CD4-positive, alpha-beta T cell (primary cell): Measurements from ENCODE around the gene CD44. TPM values are rescaled to one million over a fixed set of nuclear protein-coding genes. Genes with fewer than 3 reads are reported as not detected.

Source experiments
- ATAC-seq: fragments of 200-7000 bp; cut with Tn5 transposase; one replicate; pipeline ENCODE4 v1.10.0; 2022; ENCODE audit warnings: mild to moderate bottlenecking; ENCODE audit not compliant: poor library complexity
- CTCF ChIA-PET: fragments of 350-600 bp; sonication (Branson Sonifier 250); formaldehyde crosslinking; loops from one replicate; lab custom pipeline; 2021; ENCODE audit warnings: antibody characterized with exemption, inconsistent platforms; lab: Charles Lee
- POLR2A ChIA-PET: fragments of 350-600 bp; sonication (Branson Sonifier 250); formaldehyde crosslinking; loops from one replicate; lab custom pipeline; 2021; ENCODE audit warnings: antibody characterized with exemption, inconsistent platforms; lab: Charles Lee
- DNase-seq, 14 experiments: peaks; one replicate each; pipeline ENCODE4 v3.0.0-alpha.2; 2013 to 2020; ENCODE audit warnings: mixed read lengths in 2 of 14
- H3K27ac ChIP-seq, 2 donors: one replicate each; pipeline versions ENCODE4 v1.5.1 to v1.7.0; 2013; ENCODE audit warnings: low read length in 2 of 2, low read depth in 1 of 2, mild to moderate bottlenecking in 1 of 2
- H3K27me3 ChIP-seq, 2 experiments: 1 replicate in 1 of 2; 2 replicates in 1 of 2; pipeline versions ENCODE4 v1.6.1 to v1.7.0; 2013; ENCODE audit warnings: low read length in 2 of 2, control low read depth in 1 of 2, mild to moderate bottlenecking in 1 of 2, moderate library complexity in 1 of 2; ENCODE audit not compliant: insufficient read depth in 2 of 2, control insufficient read depth in 1 of 2
- H3K36me3 ChIP-seq: one replicate; pipeline ENCODE4 v1.6.1; 2013; ENCODE audit warnings: low read length, control low read depth; ENCODE audit not compliant: insufficient read depth
- H3K4me1 ChIP-seq: one replicate; pipeline ENCODE4 v1.6.1; 2013; ENCODE audit warnings: low read length, control low read depth; ENCODE audit not compliant: insufficient read depth
- H3K4me3 ChIP-seq: one replicate; pipeline ENCODE4 v1.5.1; 2013; ENCODE audit warnings: mild to moderate bottlenecking, low read length, moderate library complexity
- H3K9me3 ChIP-seq, 2 experiments: 1 replicate in 1 of 2; 2 replicates in 1 of 2; pipeline versions ENCODE4 v1.6.1 to v1.7.0; 2013; ENCODE audit warnings: low read length in 2 of 2, mild to moderate bottlenecking in 2 of 2, control low read depth in 1 of 2, moderate library complexity in 1 of 2; ENCODE audit not compliant: control insufficient read depth in 1 of 2, insufficient read depth in 1 of 2
- H3K27ac Mint-ChIP-seq: one replicate; pipeline ENCODE4 v1.8.0; 2020; ENCODE audit warnings: mixed read lengths
- H3K27me3 Mint-ChIP-seq: one replicate; pipeline ENCODE4 v1.8.0; 2021; ENCODE audit warnings: mixed read lengths
- H3K36me3 Mint-ChIP-seq: one replicate; pipeline ENCODE4 v1.8.0; 2021; ENCODE audit warnings: low read depth, mixed read lengths
- H3K4me1 Mint-ChIP-seq: one replicate; pipeline ENCODE4 v1.8.0; 2021; ENCODE audit warnings: low read depth, mixed read lengths
- H3K4me3 Mint-ChIP-seq: one replicate; pipeline ENCODE4 v1.8.0; 2020; ENCODE audit warnings: mild to moderate bottlenecking, mixed read lengths
- H3K9me3 Mint-ChIP-seq: one replicate; pipeline ENCODE4 v1.8.0; 2020; ENCODE audit warnings: mixed read lengths
- intact Hi-C, 2 experiments: fragments of 100-400 bp; cut with DNase I in 1 of 2; cut with micrococcal nuclease in 1 of 2; formaldehyde crosslinking; loops; one replicate each; pipeline versions ENCODE4 v1.15.1 to v1.9.0; 2023 to 2025; cut with DNase I, micrococcal nuclease
- total RNA-seq, 174 experiments: library from RNA in 2 of 174; stranded (reverse) in 2 of 174; gene quantifications; one replicate each; pipeline ENCODE4 v1.2.3 and lab custom pipeline; 2021 to 2026
- TF ChIP-seq, protein P1 (sequence below): fragments of 200-600 bp; IDR thresholded peaks from one replicate; pipeline ENCODE4 v1.8.0; 2022; ENCODE audit warnings: antibody characterized with exemption, mild to moderate bottlenecking

CD44 gene
- total RNA-seq, 2 experiments from 2014 or later: 1,283 to 1,330 TPM

DNA sequence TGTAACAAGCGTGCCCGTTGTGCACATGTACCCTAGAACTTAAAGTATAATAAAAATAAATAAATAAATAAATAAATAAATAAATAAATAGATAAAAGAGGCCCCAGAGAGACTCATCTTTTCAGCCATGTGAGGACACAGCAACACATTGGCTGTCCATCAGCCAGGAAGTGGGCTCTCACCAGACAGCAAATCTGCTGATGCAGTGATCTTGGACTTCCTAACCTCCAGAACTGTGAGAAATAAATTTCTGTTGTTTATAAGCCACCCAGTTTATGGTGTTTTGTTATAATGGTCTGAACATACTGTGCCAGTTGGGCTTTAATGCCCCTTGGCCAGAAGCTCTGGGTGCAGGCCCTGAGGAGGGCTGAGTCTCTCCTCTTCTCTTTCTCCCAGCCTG lies 42.2 kb upstream of the CD44 start:
- Histone ChIP-seq H3K4me1 (peaks cover 4% of the 10 kb centered on the region), H3K9me3 (no peaks in the 10 kb centered on the region), H3K27me3 (no peaks in the 10 kb centered on the region), H3K4me3 (no peak overlapping the region), H3K27ac (no peak overlapping the region), H3K36me3 (no peaks in the 10 kb centered on the region)
- Mint-ChIP-seq H3K36me3 (no peaks in the 10 kb centered on the region), H3K27ac (no peak overlapping the region), H3K9me3 (no peaks in the 10 kb centered on the region), H3K4me3 (no peak overlapping the region), H3K27me3 (no peaks in the 10 kb centered on the region), H3K4me1 (peaks cover 52% of the 10 kb centered on the region)
- intact Hi-C loops: no loop called here
- no peak for DNase-seq
- CTCF ChIA-PET: no interaction called here
- TF ChIP-seq, protein P1, sequence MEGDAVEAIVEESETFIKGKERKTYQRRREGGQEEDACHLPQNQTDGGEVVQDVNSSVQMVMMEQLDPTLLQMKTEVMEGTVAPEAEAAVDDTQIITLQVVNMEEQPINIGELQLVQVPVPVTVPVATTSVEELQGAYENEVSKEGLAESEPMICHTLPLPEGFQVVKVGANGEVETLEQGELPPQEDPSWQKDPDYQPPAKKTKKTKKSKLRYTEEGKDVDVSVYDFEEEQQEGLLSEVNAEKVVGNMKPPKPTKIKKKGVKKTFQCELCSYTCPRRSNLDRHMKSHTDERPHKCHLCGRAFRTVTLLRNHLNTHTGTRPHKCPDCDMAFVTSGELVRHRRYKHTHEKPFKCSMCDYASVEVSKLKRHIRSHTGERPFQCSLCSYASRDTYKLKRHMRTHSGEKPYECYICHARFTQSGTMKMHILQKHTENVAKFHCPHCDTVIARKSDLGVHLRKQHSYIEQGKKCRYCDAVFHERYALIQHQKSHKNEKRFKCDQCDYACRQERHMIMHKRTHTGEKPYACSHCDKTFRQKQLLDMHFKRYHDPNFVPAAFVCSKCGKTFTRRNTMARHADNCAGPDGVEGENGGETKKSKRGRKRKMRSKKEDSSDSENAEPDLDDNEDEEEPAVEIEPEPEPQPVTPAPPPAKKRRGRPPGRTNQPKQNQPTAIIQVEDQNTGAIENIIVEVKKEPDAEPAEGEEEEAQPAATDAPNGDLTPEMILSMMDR: no peak
- POLR2A ChIA-PET: no interaction called here
- no peak for ATAC-seq

- H3K9me3 Mint-ChIP-seq: no peaks in the 10 kb centered on the region
- no peak overlapping the region for H3K4me3 ChIP-seq
- H3K4me1 Mint-ChIP-seq: peaks cover 51% of the 10 kb centered on the region
- intact Hi-C loops: no loop called here
- POLR2A ChIA-PET: interaction anchor here (1.5 kb wide), 1 partner anchor 12 kb away, joined by 3 read pairs; no protein-coding TSS in a partner anchor
- TF ChIP-seq, protein P1: no peak
- no peaks in the 10 kb centered on the region for H3K36me3 Mint-ChIP-seq
- no peaks in the 10 kb centered on the region for H3K27me3 Mint-ChIP-seq
- no peak overlapping the region for H3K27ac Mint-ChIP-seq
- CTCF ChIA-PET: no interaction called here
- DNase-seq (no peak), ATAC-seq (no peak)
- H3K4me1 ChIP-seq: peaks cover 4% of the 10 kb centered on the region
- no peaks in the 10 kb centered on the region for H3K36me3 ChIP-seq
- H3K27me3 ChIP-seq: no peaks in the 10 kb centered on the region
- no peak overlapping the region for H3K4me3 Mint-ChIP-seq
- no peak overlapping the region for H3K27ac ChIP-seq
- no peaks in the 10 kb centered on the region for H3K9me3 ChIP-seq
Measured at GRCh38 chr11:35097814-35098455, 41.0 kb upstream of the CD44 start.

DNA sequence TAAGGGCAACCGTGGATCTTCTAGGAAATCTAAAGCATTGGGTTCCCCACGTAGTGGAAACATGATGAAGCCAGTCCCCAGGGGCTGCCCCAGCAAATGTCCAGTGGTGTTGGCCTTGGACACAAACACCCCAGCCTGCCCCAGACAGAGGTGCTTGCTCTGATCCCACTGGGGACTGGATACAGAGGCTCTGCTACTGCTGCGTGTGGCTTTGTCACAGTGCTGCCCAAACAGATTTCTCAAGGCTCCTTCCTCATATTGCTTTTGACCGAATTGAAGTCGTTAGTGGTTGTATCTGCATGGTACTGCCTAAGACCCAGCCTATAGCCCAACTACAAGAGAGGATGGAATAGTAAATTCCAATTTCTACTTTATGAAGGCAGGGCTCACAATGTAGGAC lies 40.1 kb upstream of the CD44 start:
- Mint-ChIP-seq H3K27me3 (no peaks in the 10 kb centered on the region), H3K4me3 (no peak overlapping the region), H3K27ac (no peak overlapping the region), H3K36me3 (no peaks in the 10 kb centered on the region), H3K9me3 (no peaks in the 10 kb centered on the region), H3K4me1 (peaks cover 42% of the 10 kb centered on the region)
- Histone ChIP-seq H3K4me3 (no peak overlapping the region), H3K4me1 (peaks cover 4% of the 10 kb centered on the region), H3K27ac (no peak overlapping the region), H3K27me3 (no peaks in the 10 kb centered on the region), H3K9me3 (no peaks in the 10 kb centered on the region), H3K36me3 (no peaks in the 10 kb centered on the region)
- ATAC-seq (no peak), DNase-seq (no peak)
- TF ChIP-seq, protein P1: no peak
- POLR2A ChIA-PET: interaction anchor here (1.5 kb wide), 1 partner anchor 11 kb away, joined by 3 read pairs; no protein-coding TSS in a partner anchor
- intact Hi-C loops: no loop called here
- CTCF ChIA-PET: no interaction called here
